ENCODE data around the gene ITGA5. TPM values are rescaled to one million over a fixed set of nuclear protein-coding genes. Genes with fewer than 3 reads are reported as not detected.
A peak's percentile ranks its signal among the peaks of the same experiment; 100 is the strongest.
"Not testable (repeated sequence)": the region's sequence is repeated elsewhere in the genome, so short reads cannot be mapped to it uniquely, and the experiment has no call there.

Gene ITGA5
- total RNA-seq, 1 donor from 2014 or later: 51.6 TPM

- ATAC-seq (ENCODE audit: poor library complexity): no peak
- intact Hi-C loops (cut with DNase I): loop anchor here (5.0 kb wide), 1 partner anchor 146 kb away; no protein-coding TSS in a partner anchor
- DNase-seq: no peak
These were observed 56.0 kb downstream of the ITGA5 start for GRCh38 chr12:54363047-54363446.

GRCh38 chr12:54360717-54361456 lies 58.2 kb downstream of the ITGA5 start:
- ATAC-seq (ENCODE audit: poor library complexity) (peak; percentile 46), DNase-seq (peak; percentile 85)
- intact Hi-C loops (cut with DNase I): loop anchor here (5.0 kb wide), 1 partner anchor 144 kb away; no protein-coding TSS in a partner anchor

GRCh38 chr12:54359762-54360351 lies 59.2 kb downstream of the ITGA5 start:
- DNase-seq (no peak), ATAC-seq (ENCODE audit: poor library complexity) (no peak)
- intact Hi-C loops (cut with DNase I): loop anchor here (5.0 kb wide), 2 partner anchors 68 to 143 kb away; no protein-coding TSS in a partner anchor

GRCh38 chr12:54358945-54359761 lies 59.9 kb downstream of the ITGA5 start:
- ATAC-seq (ENCODE audit: poor library complexity) (peak; percentile 97), DNase-seq (peak; percentile 97)
- intact Hi-C loops (cut with DNase I): loop anchor here (5.0 kb wide), 1 partner anchor 67 kb away; no protein-coding TSS in a partner anchor

- ATAC-seq (ENCODE audit: poor library complexity) (no peak), DNase-seq (no peak)
- intact Hi-C loops (cut with DNase I): loop anchor here (5.0 kb wide), 1 partner anchor 66 kb away; no protein-coding TSS in a partner anchor
These were observed 60.7 kb downstream of the ITGA5 start for GRCh38 chr12:54358191-54358944.

GRCh38 chr12:54357506-54358190 lies 61.4 kb downstream of the ITGA5 start:
- intact Hi-C loops (cut with DNase I): loop anchor here (5.0 kb wide), 1 partner anchor 65 kb away; no protein-coding TSS in a partner anchor
- DNase-seq (no peak), ATAC-seq (ENCODE audit: poor library complexity) (no peak)

GRCh38 chr12:54356951-54357356 lies 62.1 kb downstream of the ITGA5 start:
- DNase-seq (no peak), ATAC-seq (ENCODE audit: poor library complexity) (no peak)
- intact Hi-C loops (cut with DNase I): loop anchor here (5.0 kb wide), 1 partner anchor 65 kb away; no protein-coding TSS in a partner anchor

- ATAC-seq (ENCODE audit: poor library complexity): no peak
- intact Hi-C loops (cut with DNase I): loop anchor here (5.0 kb wide), 1 partner anchor 64 kb away; no protein-coding TSS in a partner anchor
- no peak for DNase-seq
These were observed 62.8 kb downstream of the ITGA5 start for GRCh38 chr12:54356228-54356627.

GRCh38 chr12:54355104-54355815 lies 63.8 kb downstream of the ITGA5 start:
- ATAC-seq (ENCODE audit: poor library complexity): no peak
- DNase-seq: no peak
- intact Hi-C loops (cut with DNase I): loop anchor here (5.0 kb wide), 1 partner anchor 63 kb away; no protein-coding TSS in a partner anchor

GRCh38 chr12:54354271-54354670 lies 64.8 kb downstream of the ITGA5 start:
- DNase-seq; ATAC-seq (ENCODE audit: poor library complexity); intact Hi-C loops (cut with DNase I): not testable (repeated sequence)

GRCh38 chr12:54352891-54353874 lies 65.9 kb downstream of the ITGA5 start:
- intact Hi-C loops (cut with DNase I): no loop called here
- no peak for DNase-seq
- ATAC-seq (ENCODE audit: poor library complexity): peak; percentile 48

GRCh38 chr12:54352022-54352531 lies 67.0 kb downstream of the ITGA5 start:
- intact Hi-C loops (cut with DNase I): no loop called here
- DNase-seq: peak; percentile 73
- ATAC-seq (ENCODE audit: poor library complexity): peak; percentile 76

GRCh38 chr12:54351341-54351740 lies 67.7 kb downstream of the ITGA5 start:
- intact Hi-C loops (cut with DNase I): no loop called here
- DNase-seq (no peak), ATAC-seq (ENCODE audit: poor library complexity) (no peak)

GRCh38 chr12:54350743-54351142 lies 68.3 kb downstream of the ITGA5 start:
- intact Hi-C loops (cut with DNase I): no loop called here
- DNase-seq: no peak
- ATAC-seq (ENCODE audit: poor library complexity): no peak

GRCh38 chr12:54349679-54350078 lies 69.4 kb downstream of the ITGA5 start:
- ATAC-seq (ENCODE audit: poor library complexity): no peak
- no peak for DNase-seq
- intact Hi-C loops (cut with DNase I): no loop called here

GRCh38 chr12:54349036-54349435 lies 70.0 kb downstream of the ITGA5 start:
- no peak for ATAC-seq (ENCODE audit: poor library complexity)
- intact Hi-C loops (cut with DNase I): no loop called here

More at GRCh38 chr12:54349036-54349435, 70.0 kb downstream of the ITGA5 start:
- no peak for DNase-seq

Measured in Right ventricle myocardium superior (tissue), 1 donor.